ENCODE data around the gene MN1.

Gene MN1

GRCh38 chr22:27801616-27802345 is at the start of gene MN1:
Gene MN1, minus strand, starts transcription at chr22:27801756. Its CDS starts 1,213 bp downstream, at chr22:27800543.
- peak in 44 of 51 donors; percentile 23 to 87 (median 64) for DNase-seq

- DNase-seq = no peak
Measured at GRCh38 chr22:27850000-27850521, 48.5 kb upstream of the MN1 start.

GRCh38 chr22:27848005-27848404 is 46.4 kb upstream of the MN1 start:
- DNase-seq = no peak

GRCh38 chr22:27846910-27847309 is 45.4 kb upstream of the MN1 start:
- DNase-seq = no peak

GRCh38 chr22:27846248-27846757 is 44.7 kb upstream of the MN1 start:
- DNase-seq = no peak

- no peak for DNase-seq
Measured at GRCh38 chr22:27845644-27846043, 44.1 kb upstream of the MN1 start.

GRCh38 chr22:27844656-27845591 is 43.4 kb upstream of the MN1 start:
- no peak for DNase-seq

- DNase-seq = no peak
Measured at GRCh38 chr22:27844256-27844655, 42.7 kb upstream of the MN1 start.

- no peak for DNase-seq
Measured at GRCh38 chr22:27843441-27843840, 41.9 kb upstream of the MN1 start.

- no peak for DNase-seq
Measured at GRCh38 chr22:27842669-27843431, 41.3 kb upstream of the MN1 start.

- no peak for DNase-seq
Measured at GRCh38 chr22:27842201-27842600, 40.6 kb upstream of the MN1 start.

GRCh38 chr22:27840436-27840835 is 38.9 kb upstream of the MN1 start:
- DNase-seq = no peak

GRCh38 chr22:27839057-27839660 is 37.6 kb upstream of the MN1 start:
- no peak for DNase-seq

- DNase-seq = no peak
Measured at GRCh38 chr22:27836181-27836580, 34.6 kb upstream of the MN1 start.

- no peak for DNase-seq
Measured at GRCh38 chr22:27835446-27835845, 33.9 kb upstream of the MN1 start.

- DNase-seq = no peak
Measured at GRCh38 chr22:27834364-27835185, 33.0 kb upstream of the MN1 start.

- DNase-seq = no peak
Measured at GRCh38 chr22:27833803-27834202, 32.2 kb upstream of the MN1 start.

GRCh38 chr22:27832606-27833005 is 31.1 kb upstream of the MN1 start:
- no peak for DNase-seq

- DNase-seq = no peak
Measured at GRCh38 chr22:27829620-27830019, 28.1 kb upstream of the MN1 start.

Measured in hypothalamus (tissue), 51 donors.